ENCODE data around the gene UNC5C. TPM values are rescaled to one million over a fixed set of nuclear protein-coding genes. Genes with fewer than 3 reads are reported as not detected.

UNC5C gene
- polyA plus RNA-seq, 3 donors: 36.0 to 46.5 (median 36.8) TPM

GRCh38 chr4:95470622-95471021, 78.2 kb downstream of the UNC5C start:
- DNase-seq (ENCODE audit: low read depth in 3 of 3, low spot score in 2 of 3): no peak

- DNase-seq (ENCODE audit: low read depth in 3 of 3, low spot score in 2 of 3): no peak
Measured at GRCh38 chr4:95469617-95470016, 79.2 kb downstream of the UNC5C start.

- no peak for DNase-seq (ENCODE audit: low read depth in 3 of 3, low spot score in 2 of 3)
Measured at GRCh38 chr4:95466791-95467190, 82.0 kb downstream of the UNC5C start.

GRCh38 chr4:95465010-95465409, 83.8 kb downstream of the UNC5C start:
- peak in 1 of 3 donors; percentile 23 for DNase-seq (ENCODE audit: low read depth in 3 of 3, low spot score in 2 of 3)

- DNase-seq (ENCODE audit: low read depth in 3 of 3, low spot score in 2 of 3): no peak
Measured at GRCh38 chr4:95462921-95463320, 85.9 kb downstream of the UNC5C start.

GRCh38 chr4:95457353-95457752, 91.4 kb downstream of the UNC5C start:
- DNase-seq (ENCODE audit: low read depth in 3 of 3, low spot score in 2 of 3): no peak

GRCh38 chr4:95450294-95450693, 98.5 kb downstream of the UNC5C start:
- DNase-seq (ENCODE audit: low read depth in 3 of 3, low spot score in 2 of 3): no peak

- no peak for DNase-seq (ENCODE audit: low read depth in 3 of 3, low spot score in 2 of 3)
Measured at GRCh38 chr4:95446173-95446572, 102.6 kb downstream of the UNC5C start.

- DNase-seq (ENCODE audit: low read depth in 3 of 3, low spot score in 2 of 3): no peak
Measured at GRCh38 chr4:95445251-95445650, 103.5 kb downstream of the UNC5C start.

- DNase-seq (ENCODE audit: low read depth in 3 of 3, low spot score in 2 of 3): no peak
Measured at GRCh38 chr4:95444812-95445211, 104.0 kb downstream of the UNC5C start.

- DNase-seq (ENCODE audit: low read depth in 3 of 3, low spot score in 2 of 3): no peak
Measured at GRCh38 chr4:95439896-95440295, 108.9 kb downstream of the UNC5C start.

- DNase-seq (ENCODE audit: low read depth in 3 of 3, low spot score in 2 of 3): peak in 1 of 3 donors; percentile 41
Measured at GRCh38 chr4:95439071-95439470, 109.7 kb downstream of the UNC5C start.

- no peak for DNase-seq (ENCODE audit: low read depth in 3 of 3, low spot score in 2 of 3)
Measured at GRCh38 chr4:95432466-95432865, 116.3 kb downstream of the UNC5C start.

- DNase-seq (ENCODE audit: low read depth in 3 of 3, low spot score in 2 of 3): no peak
Measured at GRCh38 chr4:95431678-95432077, 117.1 kb downstream of the UNC5C start.

- no peak for DNase-seq (ENCODE audit: low read depth in 3 of 3, low spot score in 2 of 3)
Measured at GRCh38 chr4:95429416-95429815, 119.4 kb downstream of the UNC5C start.

GRCh38 chr4:95428291-95429070, 120.3 kb downstream of the UNC5C start:
- DNase-seq (ENCODE audit: low read depth in 3 of 3, low spot score in 2 of 3): no peak

GRCh38 chr4:95426455-95426854, 122.3 kb downstream of the UNC5C start:
- DNase-seq (ENCODE audit: low read depth in 3 of 3, low spot score in 2 of 3): no peak

GRCh38 chr4:95422436-95422835, 126.3 kb downstream of the UNC5C start:
- DNase-seq (ENCODE audit: low read depth in 3 of 3, low spot score in 2 of 3): no peak

GRCh38 chr4:95421869-95422268, 126.9 kb downstream of the UNC5C start:
- no peak for DNase-seq (ENCODE audit: low read depth in 3 of 3, low spot score in 2 of 3)

GRCh38 chr4:95417531-95417930, 131.2 kb downstream of the UNC5C start:
- DNase-seq (ENCODE audit: low read depth in 3 of 3, low spot score in 2 of 3): no peak

- no peak for DNase-seq (ENCODE audit: low read depth in 3 of 3, low spot score in 2 of 3)
Measured at GRCh38 chr4:95415346-95415771, 133.4 kb downstream of the UNC5C start.

GRCh38 chr4:95411371-95412088, 137.2 kb downstream of the UNC5C start:
- no peak for DNase-seq (ENCODE audit: low read depth in 3 of 3, low spot score in 2 of 3)
